Upper lobe of left lung (tissue), 4 donors: ENCODE measurements around the gene KIF1C.
A peak's percentile ranks its signal among the peaks of the same experiment; 100 is the strongest.

ENCODE experiments used
- EP300 ChIP-seq, 4 donors: sonication (generic); formaldehyde crosslinking; IDR thresholded peaks; one replicate each; pipeline ENCODE4 v1.5.1; 2017; ENCODE audit warnings: antibody characterized with exemption in 4 of 4, control low read depth in 2 of 4
- POLR2A ChIP-seq, 4 donors: fragments of 450-650 bp; IDR thresholded peaks; one replicate each; pipeline ENCODE4 v1.5.1; 2016 to 2017; ENCODE audit warnings: antibody characterized with exemption in 4 of 4, mild to moderate bottlenecking in 2 of 4
- POLR2AphosphoS5 ChIP-seq, 2 donors: sonication (generic); formaldehyde crosslinking; IDR thresholded peaks; one replicate each; pipeline ENCODE4 v1.5.1; 2017; ENCODE audit warnings: antibody characterized with exemption in 2 of 2
- TF ChIP-seq, protein P1 (sequence below), 6 experiments: fragments of 450-650 bp in 4 of 6; fragments of 200-600 bp in 2 of 6; sonication (generic) in 2 of 6; IDR thresholded peaks; one replicate each; pipeline ENCODE4 v1.5.1; 2016 to 2019; ENCODE audit warnings: antibody characterized with exemption in 6 of 6

DNA sequence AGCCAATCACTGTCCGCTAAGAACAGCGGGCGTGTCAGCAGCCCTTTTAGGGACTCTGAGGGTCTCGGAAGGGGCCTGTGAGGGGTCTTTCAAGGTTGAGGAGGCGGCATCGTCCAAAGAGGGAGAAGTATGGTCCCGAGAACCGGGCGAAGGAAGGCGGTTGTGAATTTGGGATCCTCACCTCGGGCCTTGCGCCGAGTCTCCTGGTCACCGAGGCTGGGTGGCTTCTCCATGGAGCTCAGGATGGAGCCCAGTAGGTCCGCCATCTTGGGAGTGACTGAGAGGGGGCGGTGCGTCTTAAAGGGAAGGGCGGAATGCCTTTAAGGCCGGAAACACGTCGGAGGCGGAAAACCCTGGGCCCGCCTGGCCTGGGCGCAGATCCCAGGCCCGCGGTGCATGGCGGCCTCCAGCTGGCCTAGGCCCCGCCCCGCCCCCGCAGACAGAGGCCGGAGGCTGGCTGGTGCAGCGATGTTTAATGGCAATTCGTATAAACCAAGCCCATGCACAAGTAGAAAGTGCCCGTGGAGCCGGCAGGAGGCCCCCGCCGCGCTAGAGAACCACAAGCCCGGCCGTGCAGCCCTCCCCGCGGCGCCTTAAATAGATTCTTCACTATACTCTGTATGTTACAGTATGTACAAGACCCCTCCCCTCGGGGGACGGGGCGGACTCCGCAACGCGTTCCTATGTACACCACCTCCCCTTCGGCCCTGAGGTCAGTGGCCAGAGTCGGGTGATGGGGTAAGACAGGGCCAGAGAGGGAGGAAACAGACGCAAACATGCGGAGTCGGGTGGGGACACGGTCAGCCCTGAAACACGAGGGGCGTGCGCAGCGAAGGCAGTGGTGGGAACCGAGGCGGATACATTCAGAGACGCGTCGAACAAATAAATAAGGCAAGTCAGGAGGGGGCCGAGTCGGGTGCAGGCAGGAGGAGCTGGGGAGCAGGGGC, 29.9 kb upstream of the KIF1C start, which contains the start of gene SPAG7:
- TF ChIP-seq, protein P1, sequence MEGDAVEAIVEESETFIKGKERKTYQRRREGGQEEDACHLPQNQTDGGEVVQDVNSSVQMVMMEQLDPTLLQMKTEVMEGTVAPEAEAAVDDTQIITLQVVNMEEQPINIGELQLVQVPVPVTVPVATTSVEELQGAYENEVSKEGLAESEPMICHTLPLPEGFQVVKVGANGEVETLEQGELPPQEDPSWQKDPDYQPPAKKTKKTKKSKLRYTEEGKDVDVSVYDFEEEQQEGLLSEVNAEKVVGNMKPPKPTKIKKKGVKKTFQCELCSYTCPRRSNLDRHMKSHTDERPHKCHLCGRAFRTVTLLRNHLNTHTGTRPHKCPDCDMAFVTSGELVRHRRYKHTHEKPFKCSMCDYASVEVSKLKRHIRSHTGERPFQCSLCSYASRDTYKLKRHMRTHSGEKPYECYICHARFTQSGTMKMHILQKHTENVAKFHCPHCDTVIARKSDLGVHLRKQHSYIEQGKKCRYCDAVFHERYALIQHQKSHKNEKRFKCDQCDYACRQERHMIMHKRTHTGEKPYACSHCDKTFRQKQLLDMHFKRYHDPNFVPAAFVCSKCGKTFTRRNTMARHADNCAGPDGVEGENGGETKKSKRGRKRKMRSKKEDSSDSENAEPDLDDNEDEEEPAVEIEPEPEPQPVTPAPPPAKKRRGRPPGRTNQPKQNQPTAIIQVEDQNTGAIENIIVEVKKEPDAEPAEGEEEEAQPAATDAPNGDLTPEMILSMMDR (IDR thresholded peaks at IDR 0.05) = peak in 3 of 6 experiments; percentile 10 to 15 (median 12)
- peak; percentile 89 to 93 for TF ChIP-seq POLR2AphosphoS5 (IDR thresholded peaks at IDR 0.05)
- TF ChIP-seq POLR2A (IDR thresholded peaks at IDR 0.05) = peak in 2 of 4 donors; percentile 56 to 88
- no peak for TF ChIP-seq EP300 (IDR thresholded peaks at IDR 0.05)
